ENCODE measurements around the gene ANKRD35. TPM values are rescaled to one million over a fixed set of nuclear protein-coding genes. Genes with fewer than 3 reads are reported as not detected.

ANKRD35 gene
- polyA plus RNA-seq, 6 donors from 2014 or later = not detected

GRCh38 chr1:145887631-145888030 lies 2.0 kb upstream of the ANKRD35 start:
- ATAC-seq (ENCODE audit: low read depth in 2 of 2) (no peak), DNase-seq (no peak)
- peak overlapping the region in 3 of 8 donors; percentile 22 to 47 (median 40) for H3K4me3 Mint-ChIP-seq
- no peaks in the 10 kb centered on the region for H3K9me3 Mint-ChIP-seq
- peaks cover 14 to 23% (median 18%) of the 10 kb centered on the region in 3 donors for H3K4me1 Mint-ChIP-seq
- H3K36me3 Mint-ChIP-seq = no peaks in the 10 kb centered on the region
- H3K27me3 Mint-ChIP-seq = peaks cover 6 to 21% (median 18%) of the 10 kb centered on the region in 3 donors
- peak overlapping the region in 1 of 6 donors; percentile 24 for H3K27ac Mint-ChIP-seq

GRCh38 chr1:145886816-145887215 lies 1.1 kb upstream of the ANKRD35 start:
- peak overlapping the region in 1 of 6 donors; percentile 57 for H3K27ac Mint-ChIP-seq
- DNase-seq (no peak), ATAC-seq (ENCODE audit: low read depth in 2 of 2) (no peak)
- peaks cover 15 to 23% (median 18%) of the 10 kb centered on the region in 3 donors for H3K4me1 Mint-ChIP-seq
- peak overlapping the region; percentile 49 to 93 (median 80) for H3K4me3 Mint-ChIP-seq
- peaks cover 6 to 22% (median 20%) of the 10 kb centered on the region in 3 donors for H3K27me3 Mint-ChIP-seq
- no peaks in the 10 kb centered on the region for H3K9me3 Mint-ChIP-seq
- H3K36me3 Mint-ChIP-seq = no peaks in the 10 kb centered on the region

- H3K4me1 Mint-ChIP-seq = peaks cover 15 to 23% (median 18%) of the 10 kb centered on the region in 3 donors
- DNase-seq = no peak
Observed at GRCh38 chr1:145886390-145886789, 724 bp upstream of the ANKRD35 start.

DNA sequence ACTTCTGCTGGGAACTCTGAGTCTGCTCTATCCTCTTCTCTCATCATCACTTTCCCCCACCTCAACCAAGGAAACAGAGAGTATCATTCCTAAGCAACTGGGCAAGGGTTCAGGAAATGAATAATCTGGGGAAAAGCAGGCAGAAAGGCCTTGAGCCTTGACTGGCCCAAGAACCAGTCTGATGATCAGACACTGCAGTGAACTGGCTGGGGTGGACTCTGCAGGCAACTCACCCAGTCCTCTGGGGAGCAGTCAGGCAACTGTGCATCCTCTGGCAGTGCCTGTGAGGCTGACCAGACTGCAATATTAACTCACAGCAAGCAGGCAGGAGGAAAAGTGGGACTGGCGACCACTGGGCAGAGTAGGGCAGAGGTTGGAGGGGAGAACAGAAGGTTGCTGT lies 991 bp downstream of the ANKRD35 start:
- peak overlapping the region in 7 of 8 donors; percentile 70 to 89 (median 84) for H3K4me3 Mint-ChIP-seq
- ATAC-seq (ENCODE audit: low read depth in 2 of 2) (no peak), DNase-seq (no peak)
- H3K4me1 Mint-ChIP-seq = peaks cover 15 to 23% (median 18%) of the 10 kb centered on the region in 3 donors
- H3K36me3 Mint-ChIP-seq = no peaks in the 10 kb centered on the region
- peaks cover 6 to 22% (median 20%) of the 10 kb centered on the region in 3 donors for H3K27me3 Mint-ChIP-seq
- H3K9me3 Mint-ChIP-seq = no peaks in the 10 kb centered on the region
- H3K27ac Mint-ChIP-seq = no peak overlapping the region

More at GRCh38 chr1:145886390-145886789, 724 bp upstream of the ANKRD35 start:
- no peaks in the 10 kb centered on the region for H3K36me3 Mint-ChIP-seq
- no peaks in the 10 kb centered on the region for H3K9me3 Mint-ChIP-seq
- H3K4me3 Mint-ChIP-seq = peak overlapping the region; percentile 70 to 93 (median 86)
- peak overlapping the region in 2 of 6 donors; percentile 15 to 67 for H3K27ac Mint-ChIP-seq
- ATAC-seq (ENCODE audit: low read depth in 2 of 2) = no peak
- H3K27me3 Mint-ChIP-seq = peaks cover 6 to 22% (median 20%) of the 10 kb centered on the region in 3 donors

GRCh38 chr1:145879775-145880174 lies 5.9 kb downstream of the ANKRD35 start:
- no peak overlapping the region for H3K4me3 Mint-ChIP-seq
- peaks cover 3 to 5% (median 3%) of the 10 kb centered on the region in 3 donors for H3K4me1 Mint-ChIP-seq
- DNase-seq = no peak
- peaks cover 4 to 35% (median 26%) of the 10 kb centered on the region in 3 donors for H3K27me3 Mint-ChIP-seq
- H3K9me3 Mint-ChIP-seq = no peaks in the 10 kb centered on the region
- peak overlapping the region in 1 of 6 donors; percentile 54 for H3K27ac Mint-ChIP-seq
- ATAC-seq (ENCODE audit: low read depth in 2 of 2) = no peak
- H3K36me3 Mint-ChIP-seq = no peaks in the 10 kb centered on the region

GRCh38 chr1:145878724-145879123 lies 6.9 kb downstream of the ANKRD35 start:
- H3K4me1 Mint-ChIP-seq = peaks cover 0 to 3% (median 0%) of the 10 kb centered on the region in 3 donors
- H3K27ac Mint-ChIP-seq = no peak overlapping the region
- H3K9me3 Mint-ChIP-seq = no peaks in the 10 kb centered on the region
- H3K36me3 Mint-ChIP-seq = no peaks in the 10 kb centered on the region
- DNase-seq (no peak), ATAC-seq (ENCODE audit: low read depth in 2 of 2) (no peak)
- no peak overlapping the region for H3K4me3 Mint-ChIP-seq
- peaks cover 6 to 32% (median 26%) of the 10 kb centered on the region in 3 donors for H3K27me3 Mint-ChIP-seq

DNA sequence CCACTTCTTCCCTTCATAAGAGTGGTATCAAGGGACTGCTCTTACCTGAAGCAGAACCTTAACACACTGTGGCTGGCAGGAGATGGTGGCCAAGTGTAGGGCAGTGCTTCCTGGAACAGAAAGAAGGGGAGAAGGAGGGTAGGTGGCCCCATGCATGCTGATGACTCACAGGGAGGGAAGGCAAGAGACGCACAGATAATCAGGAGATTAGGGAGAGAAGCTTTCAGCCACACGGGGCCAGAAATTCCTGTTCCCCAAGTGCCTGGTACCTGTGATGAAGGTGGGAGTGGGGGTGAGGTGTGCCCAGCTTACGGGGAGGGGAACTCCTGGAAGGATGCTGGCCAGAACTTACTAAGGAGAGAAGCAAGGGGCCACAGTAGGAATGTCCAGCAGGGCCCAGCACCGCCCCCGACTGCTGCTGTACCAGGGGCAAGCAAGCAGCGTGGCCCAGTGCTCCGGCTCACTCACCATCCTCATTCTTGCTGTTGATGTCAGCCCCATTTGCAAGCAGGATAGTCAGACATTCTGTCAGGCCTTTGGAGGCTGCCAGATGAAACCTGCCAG lies 7.7 kb downstream of the ANKRD35 start:
- DNase-seq = no peak
- peaks cover 9 to 34% (median 30%) of the 10 kb centered on the region in 3 donors for H3K27me3 Mint-ChIP-seq
- no peak overlapping the region for H3K4me3 Mint-ChIP-seq
- H3K36me3 Mint-ChIP-seq = no peaks in the 10 kb centered on the region
- H3K9me3 Mint-ChIP-seq = no peaks in the 10 kb centered on the region
- peak overlapping the region in 1 of 6 donors; percentile 9 for H3K27ac Mint-ChIP-seq
- ATAC-seq (ENCODE audit: low read depth in 2 of 2) = no peak
- peaks cover 1 to 4% (median 2%) of the 10 kb centered on the region in 3 donors for H3K4me1 Mint-ChIP-seq

GRCh38 chr1:145874646-145875045 lies 11.0 kb downstream of the ANKRD35 start:
- Mint-ChIP-seq H3K27ac (no peak overlapping the region), H3K4me1 (peaks cover 17 to 18% (median 17%) of the 10 kb centered on the region in 3 donors), H3K4me3 (no peak overlapping the region), H3K36me3 (no peaks in the 10 kb centered on the region), H3K9me3 (no peaks in the 10 kb centered on the region), H3K27me3 (peaks cover 30 to 44% (median 40%) of the 10 kb centered on the region in 3 donors)
- DNase-seq = no peak
- no peak for ATAC-seq (ENCODE audit: low read depth in 2 of 2)

GRCh38 chr1:145871994-145872924 lies 13.4 kb downstream of the ANKRD35 start:
- Mint-ChIP-seq H3K4me3 (peak overlapping the region; percentile 62 to 88 (median 82)), H3K9me3 (no peaks in the 10 kb centered on the region), H3K36me3 (no peaks in the 10 kb centered on the region), H3K27ac (peak overlapping the region in 2 of 6 donors; percentile 27 to 52), H3K27me3 (peaks cover 30 to 44% (median 40%) of the 10 kb centered on the region in 3 donors), H3K4me1 (peaks cover 17 to 18% (median 17%) of the 10 kb centered on the region in 3 donors)
- DNase-seq (peak; percentile 30), ATAC-seq (ENCODE audit: low read depth in 2 of 2) (peak; percentile 86)

- no peak for ATAC-seq (ENCODE audit: low read depth in 2 of 2)
- no peak overlapping the region for H3K4me3 Mint-ChIP-seq
- H3K36me3 Mint-ChIP-seq = no peaks in the 10 kb centered on the region
- no peaks in the 10 kb centered on the region for H3K9me3 Mint-ChIP-seq
- DNase-seq = no peak
- no peak overlapping the region for H3K27ac Mint-ChIP-seq
- peaks cover 26 to 51% (median 29%) of the 10 kb centered on the region in 3 donors for H3K27me3 Mint-ChIP-seq
- peaks cover 17 to 18% (median 17%) of the 10 kb centered on the region in 3 donors for H3K4me1 Mint-ChIP-seq
Observed at GRCh38 chr1:145868232-145868631, 17.4 kb downstream of the ANKRD35 start.

DNA sequence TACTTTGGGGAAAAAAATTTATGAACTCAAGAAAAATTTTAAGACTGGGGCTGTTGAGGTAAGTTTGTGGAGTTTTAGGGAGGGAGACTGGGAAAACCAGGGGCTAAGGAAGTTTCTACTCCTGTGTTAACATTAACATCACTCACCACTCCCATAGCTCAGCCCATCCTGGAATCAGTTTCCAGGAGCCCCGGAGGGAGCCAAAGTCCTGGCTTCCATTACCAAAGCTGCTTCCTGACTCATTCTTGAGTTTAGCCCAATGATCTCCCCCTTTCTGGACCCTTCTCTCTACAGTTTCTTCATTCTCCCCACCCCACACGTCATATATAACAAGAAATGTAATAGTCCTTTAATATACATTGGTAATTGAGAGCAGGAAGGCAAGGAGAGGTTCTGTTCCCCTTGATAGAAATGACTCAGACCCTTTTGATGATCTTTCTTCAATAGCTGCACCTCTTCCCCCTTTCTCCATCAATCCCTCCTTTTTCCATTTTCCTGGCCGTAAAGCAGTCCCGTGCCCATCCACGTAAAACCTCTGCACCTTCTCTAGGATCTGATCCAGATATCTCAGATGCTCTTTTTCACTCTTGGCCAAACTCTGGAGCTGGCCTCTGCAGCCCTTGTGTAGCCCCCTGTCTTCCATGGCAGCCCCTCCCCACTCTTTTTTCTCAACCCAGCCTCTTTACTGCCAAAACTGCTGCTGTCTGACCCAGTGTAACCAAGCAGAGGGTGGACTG lies 22.2 kb downstream of the ANKRD35 start:
- Mint-ChIP-seq H3K4me1 (peaks cover 3 to 17% (median 12%) of the 10 kb centered on the region in 3 donors), H3K36me3 (no peaks in the 10 kb centered on the region), H3K9me3 (no peaks in the 10 kb centered on the region), H3K4me3 (peak overlapping the region in 1 of 8 donors; percentile 2), H3K27me3 (peaks cover 7 to 35% (median 12%) of the 10 kb centered on the region in 3 donors), H3K27ac (no peak overlapping the region)
- DNase-seq = no peak
- no peak for ATAC-seq (ENCODE audit: low read depth in 2 of 2)

- Mint-ChIP-seq H3K27ac (peak overlapping the region in 5 of 6 donors; percentile 25 to 94 (median 78)), H3K9me3 (no peaks in the 10 kb centered on the region), H3K27me3 (peaks cover 5 to 11% (median 7%) of the 10 kb centered on the region in 3 donors), H3K36me3 (peaks cover 0 to 12% of the 10 kb centered on the region in 2 donors), H3K4me1 (peaks cover 18 to 36% (median 24%) of the 10 kb centered on the region in 3 donors), H3K4me3 (peak overlapping the region; percentile 93 to 99 (median 96))
- DNase-seq (peak; percentile 67), ATAC-seq (ENCODE audit: low read depth in 2 of 2) (peak; percentile 59 to 66)
Observed at GRCh38 chr1:145859491-145860023, 26.1 kb downstream of the ANKRD35 start.

All from naive B cell (primary cell).